NCI-H1048 (cell line): Measurements from ENCODE around the gene REN.

ENCODE experiments used
- DNase-seq: peaks from one replicate; lab custom pipeline; 2025; lab: John Stamatoyannopoulos, UW

The REN gene

DNA sequence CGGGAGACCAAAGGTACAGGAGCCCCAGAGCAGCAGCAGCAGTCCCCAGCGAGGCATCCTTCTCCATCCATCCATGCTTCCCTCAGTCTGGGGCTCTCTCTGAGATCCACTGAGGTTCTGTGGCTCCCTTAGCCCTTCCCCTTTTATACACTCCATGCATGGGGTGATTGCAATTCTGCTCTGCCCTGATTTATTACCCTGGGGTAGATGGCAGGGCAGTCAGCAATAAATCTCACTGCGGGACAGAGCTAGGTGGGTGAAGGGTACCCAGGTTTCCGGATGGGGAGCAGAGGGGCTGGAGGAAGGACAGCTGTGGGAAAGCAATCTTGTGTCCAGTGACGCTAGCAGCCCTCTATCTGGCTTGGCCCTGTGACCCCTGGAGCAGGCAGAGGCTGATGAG, at the start of gene REN:
TSS of gene REN (minus strand) at position 119 of the 400 bp plus-strand sequence. CDS start at position 75, 44 bp downstream.
- no peak for DNase-seq

DNA sequence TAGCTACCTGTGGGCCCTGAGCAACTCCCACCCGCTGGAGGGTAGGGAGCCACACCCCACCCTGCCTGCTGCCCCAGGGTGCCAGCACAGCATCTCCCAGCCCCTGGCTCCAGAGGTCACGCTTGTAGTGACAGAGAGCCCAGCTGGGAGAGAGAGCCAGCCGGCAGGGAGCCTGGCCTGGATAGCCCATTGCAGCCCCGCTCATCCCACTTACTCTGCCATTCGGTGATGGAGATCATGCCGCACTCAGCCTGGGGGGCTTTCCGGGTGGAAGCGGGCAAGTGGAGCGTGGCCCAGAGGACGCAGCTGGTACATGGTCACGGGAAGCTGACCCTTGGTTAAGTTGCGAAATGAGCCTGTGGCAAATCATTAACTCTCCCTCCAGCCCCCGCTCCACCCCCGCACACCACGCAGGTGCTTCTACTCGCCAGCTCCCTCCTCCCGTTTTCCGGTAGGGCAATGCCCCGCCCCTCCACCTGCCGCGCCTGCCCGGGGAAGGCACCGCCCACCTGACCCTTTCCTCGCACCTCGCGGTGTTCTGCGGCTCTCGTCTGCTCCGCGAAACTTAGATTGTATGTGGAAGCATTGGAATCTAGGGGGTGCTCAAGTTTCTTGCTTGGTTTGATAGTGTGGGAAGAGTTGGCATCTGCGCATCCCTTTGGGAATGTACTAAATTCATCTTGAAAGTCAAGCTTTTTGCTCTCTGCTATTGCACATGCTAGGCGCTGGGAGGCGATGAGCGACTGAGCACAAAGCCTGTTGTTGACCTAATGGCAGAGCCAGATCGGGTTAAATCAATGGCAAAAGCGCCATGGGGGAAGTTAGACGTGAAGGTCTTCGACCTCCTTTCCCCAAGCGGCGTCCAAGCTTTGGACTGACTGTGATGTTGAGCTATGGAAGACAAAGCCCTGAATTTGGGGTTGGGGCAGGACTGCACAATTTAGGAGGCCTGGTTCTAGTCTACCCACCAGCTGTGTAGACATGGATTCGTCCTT, 47.8 kb upstream of the REN start, which contains the start of gene GOLT1A:
TSS of gene GOLT1A (minus strand) at position 321 of the 995 bp plus-strand sequence. CDS start at position 239, 82 bp downstream.
- no peak for DNase-seq

DNA sequence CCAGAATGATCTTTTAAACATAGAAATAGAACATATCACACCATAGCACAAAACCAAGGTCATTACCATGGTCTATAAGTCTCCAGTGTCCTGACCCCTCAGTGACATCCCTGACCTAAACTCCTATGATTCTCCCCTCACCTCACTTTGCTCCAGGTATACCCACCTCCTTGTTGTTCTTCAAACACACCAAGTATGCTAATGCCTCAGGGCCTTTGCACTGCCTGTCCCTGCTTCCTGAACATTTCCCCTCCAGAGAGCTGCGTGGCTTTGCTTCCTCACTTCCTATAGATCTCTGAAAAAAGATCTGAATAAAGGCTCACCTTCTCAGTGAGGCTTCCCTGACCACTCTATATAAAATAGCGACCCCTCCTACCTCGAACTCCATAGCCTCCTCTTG, 46.6 kb upstream of the REN start:
- no peak for DNase-seq

DNA sequence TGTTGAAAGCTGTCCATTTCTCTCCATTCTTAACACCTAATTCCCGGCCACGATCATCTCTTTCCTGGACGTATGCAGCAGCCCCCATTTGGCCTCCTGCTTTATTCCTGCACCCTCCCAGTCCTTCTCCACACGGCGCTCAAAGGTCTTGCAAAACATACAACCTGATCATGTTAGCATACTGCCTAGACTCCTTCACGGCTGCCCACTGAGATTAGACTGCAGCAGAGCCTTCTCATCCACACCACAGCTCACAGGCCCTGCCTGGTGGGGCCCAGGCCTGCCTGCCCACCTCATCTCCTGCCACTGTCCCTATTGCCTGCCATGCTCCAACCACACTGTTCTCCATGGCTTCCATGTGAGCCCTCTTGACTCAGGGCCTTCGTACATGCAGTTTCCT, 44.9 kb upstream of the REN start:
- no peak for DNase-seq

DNA sequence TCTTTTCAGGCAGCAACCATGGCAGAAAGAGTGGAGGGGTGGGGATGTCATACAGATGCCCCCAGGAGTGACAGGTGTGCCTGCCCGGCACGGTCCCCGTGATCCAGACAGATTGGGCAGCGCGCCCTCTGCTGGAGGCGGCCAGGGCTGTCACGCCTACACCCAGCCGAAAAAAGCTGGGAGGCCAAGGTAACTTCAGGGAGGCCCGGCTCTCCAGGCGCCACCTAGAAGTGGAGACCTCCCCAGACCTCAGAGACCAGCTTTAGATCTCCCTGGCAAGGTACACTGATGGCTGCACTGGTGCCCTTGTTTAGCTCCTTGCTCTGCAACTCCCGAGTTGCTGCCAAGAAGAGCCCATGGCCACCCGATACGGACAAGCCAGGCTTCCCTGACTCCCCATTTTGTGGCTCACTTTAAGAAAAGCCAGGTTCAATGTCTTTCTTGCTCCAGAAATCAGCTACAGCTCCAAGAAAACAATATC, 41.0 kb upstream of the REN start:
- peak; percentile 25 for DNase-seq

DNA sequence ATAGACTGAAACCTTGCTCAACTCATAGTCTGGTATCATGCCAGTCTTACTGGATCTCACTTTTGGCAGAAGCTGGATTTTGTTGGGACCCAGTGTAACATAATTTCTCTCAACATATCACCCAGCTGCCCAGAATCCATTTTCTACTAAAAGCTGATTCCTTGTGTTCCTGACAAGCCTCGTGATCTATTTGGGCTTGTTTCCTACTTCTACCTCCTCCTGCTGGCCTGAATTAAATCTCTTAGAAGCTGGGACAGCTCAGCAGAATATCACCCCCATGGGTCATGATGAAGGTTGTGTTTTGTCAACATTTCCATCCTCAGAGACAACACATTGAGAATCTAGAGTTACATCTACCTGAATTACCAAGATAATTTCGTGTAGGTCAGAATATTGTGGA, 40.0 kb upstream of the REN start:
- no peak for DNase-seq

DNA sequence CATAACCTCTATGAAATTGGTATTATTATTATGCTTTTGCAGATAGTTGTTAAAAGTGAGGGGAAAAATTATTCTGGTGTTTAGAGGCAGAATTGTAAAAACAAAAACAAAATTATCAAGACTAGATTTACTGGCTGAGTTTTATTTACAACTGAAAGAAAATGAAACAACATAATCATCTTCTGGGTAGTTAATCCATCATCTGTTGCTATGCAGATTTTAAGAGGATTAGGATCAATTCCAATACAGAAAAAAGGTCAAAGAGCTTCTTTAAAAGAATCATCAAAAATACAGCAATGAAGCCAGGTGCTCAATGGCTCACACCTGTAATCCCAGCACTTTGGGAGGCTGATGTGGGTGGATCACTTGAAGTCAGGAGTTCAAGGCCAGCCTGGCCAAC, 39.3 kb upstream of the REN start:
- DNase-seq, result no peak

DNA sequence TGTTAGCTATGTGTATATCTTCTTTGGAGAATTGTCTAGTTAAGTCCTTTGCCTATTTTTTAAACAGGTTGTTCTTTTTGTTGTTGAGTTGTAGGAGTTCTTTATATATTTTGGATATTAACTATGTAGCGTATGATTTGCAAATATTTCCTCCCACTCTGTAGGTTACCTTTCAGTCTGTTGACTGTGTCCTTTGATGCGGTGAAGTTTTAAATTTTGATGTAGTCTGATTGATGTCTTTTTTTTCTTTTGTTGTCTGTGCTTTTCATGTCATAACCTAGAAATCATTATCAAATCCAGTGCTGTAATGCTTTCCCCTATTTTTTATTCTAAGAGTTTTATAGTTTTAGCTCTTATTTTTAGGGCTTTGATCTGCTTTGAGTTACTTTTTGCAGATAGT, 38.8 kb upstream of the REN start:
- no peak for DNase-seq

DNA sequence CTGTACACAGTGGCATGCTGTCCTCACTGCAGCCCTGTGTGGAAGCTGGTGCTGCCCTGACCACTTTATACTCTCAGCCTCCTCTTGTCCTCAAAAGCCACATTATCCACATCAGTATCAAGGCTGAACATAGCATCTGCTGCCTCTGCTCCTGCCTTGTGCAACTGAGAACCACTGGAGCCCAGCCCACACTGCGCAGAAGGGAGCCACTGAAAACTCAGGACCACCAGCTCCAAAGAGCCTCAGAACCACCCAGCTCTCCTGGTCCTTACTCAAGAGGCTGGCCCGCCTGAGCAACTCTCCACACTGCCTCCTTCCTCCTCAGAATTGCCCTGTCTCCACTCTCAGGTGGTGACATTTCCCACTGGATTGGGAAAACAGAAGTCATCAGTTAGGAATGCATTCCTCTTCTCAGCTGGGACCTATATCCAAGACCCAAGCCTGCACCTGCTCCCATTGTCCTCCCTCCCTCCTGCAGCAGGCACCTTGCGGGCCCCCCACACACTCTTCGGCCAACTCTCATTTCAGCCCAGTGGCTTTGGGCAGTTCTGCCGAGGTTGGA, 37.1 kb upstream of the REN start:
- DNase-seq, result no peak

DNA sequence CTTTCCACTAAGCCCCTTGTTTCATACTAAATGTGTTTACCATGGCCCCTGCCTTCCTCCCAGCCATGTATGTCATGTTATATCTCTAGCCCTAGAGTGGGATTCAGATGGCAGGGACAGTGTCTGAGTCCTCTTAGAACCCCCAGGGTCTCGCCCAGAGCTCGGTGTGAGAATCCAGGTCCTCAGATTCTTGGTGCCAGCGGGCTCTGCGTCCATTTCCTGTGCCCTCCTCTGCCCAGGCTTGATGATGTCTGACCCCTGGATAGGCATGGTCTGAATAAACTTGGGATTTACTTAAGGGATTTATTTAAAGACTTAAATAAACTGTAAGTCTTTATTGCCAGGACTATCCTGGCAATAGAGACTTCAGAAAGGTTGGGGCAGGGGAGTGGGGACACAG, 36.3 kb upstream of the REN start:
- no peak for DNase-seq

DNA sequence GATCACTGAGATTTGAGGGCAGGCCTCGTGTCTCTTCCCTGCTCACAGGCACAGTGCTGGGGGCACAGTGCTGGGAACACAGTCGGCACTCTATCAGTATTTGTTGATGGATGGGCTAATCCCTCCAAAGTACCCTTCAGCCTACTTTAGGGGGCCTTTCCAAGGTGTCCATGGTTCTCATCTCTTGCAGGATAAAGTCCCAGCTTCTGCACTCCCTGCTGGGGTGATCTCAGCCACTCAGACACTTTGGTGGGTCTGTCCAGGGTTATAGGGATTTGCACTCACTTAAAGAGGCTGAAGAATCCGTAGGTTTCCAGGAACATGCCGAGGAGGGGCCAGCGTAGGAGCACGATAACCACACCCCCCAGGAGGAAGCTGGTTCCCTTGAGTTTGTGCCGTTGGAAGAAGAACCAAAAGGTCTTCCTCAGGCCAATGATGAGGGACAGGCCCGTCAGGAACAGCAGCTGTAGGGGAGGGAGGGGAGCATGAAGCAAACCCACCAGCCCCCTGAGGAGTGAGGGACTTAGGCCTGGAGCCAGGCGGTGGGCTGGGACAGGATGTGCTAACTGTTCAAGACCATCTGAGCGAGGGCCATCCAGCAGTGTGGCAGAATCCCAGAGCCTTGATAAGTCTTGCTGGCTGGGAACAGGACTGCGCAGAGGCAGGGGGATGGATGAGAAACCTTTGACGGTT, 35.4 kb upstream of the REN start:
- no peak for DNase-seq

DNA sequence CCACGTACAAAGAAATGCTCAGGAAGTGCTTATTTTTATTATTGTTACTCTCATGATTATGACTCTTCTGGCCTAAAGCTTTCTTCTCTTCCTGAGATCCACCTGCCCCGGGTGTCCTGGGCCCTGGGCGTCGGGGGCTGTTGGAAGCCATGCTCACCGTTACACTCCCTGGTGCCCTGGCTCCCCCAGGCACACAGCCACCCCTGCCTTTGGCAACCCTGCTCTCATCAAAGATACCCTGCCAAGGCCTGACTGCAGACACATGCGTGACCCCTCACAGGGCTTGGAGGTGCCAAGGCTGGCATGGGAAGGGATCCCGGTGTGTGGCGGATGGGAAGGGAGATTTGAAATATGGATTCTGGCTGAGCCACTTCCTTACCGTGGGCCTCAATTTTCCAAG, 33.4 kb upstream of the REN start:
- DNase-seq, result no peak

DNA sequence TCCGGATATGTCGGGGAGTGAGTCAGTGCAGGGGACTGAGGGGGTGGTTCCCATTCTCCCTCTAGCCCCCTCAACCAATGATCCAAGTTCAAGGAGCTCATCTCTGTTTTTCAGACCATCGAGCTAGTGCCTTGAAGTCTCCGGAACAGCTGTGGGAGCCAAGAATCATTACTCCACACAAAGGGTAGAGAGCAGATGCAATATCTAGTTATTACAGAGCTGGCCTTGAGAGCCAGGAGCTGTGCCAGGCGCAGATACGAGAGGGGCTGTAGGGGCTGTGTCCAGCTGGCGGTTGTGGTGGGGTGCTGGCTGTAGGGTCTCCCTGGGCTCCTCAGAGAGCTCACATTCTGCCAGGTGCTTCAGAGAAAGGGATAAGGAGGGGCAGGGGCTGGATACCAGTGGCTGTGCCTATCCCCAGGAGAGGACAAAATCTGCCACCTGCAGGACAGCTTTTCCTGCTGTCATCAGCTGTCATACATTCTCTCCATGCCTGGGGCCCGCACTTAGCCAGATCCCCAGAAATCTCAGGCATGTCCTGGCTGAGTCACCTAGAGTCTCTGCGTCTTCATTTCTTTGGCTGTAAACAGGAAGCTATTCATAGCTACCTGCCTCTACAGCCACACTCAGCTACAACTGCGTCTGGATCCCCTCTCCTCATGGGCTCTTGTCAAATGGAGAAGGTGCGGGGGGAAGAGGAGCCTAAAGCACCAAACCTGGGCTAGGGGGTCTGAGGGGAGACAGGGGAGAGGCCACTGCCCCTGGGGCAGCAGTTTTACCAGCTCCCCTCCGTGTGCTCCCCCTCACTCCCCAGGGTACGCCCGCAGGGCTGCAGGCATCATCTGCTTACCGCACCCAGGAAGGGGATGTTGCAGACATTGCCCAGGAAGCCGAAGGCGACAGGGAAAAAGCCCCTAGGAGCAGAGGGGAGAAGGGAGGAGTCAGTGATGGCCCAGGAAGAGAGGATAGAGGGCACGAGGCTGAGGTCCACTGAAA, 32.5 kb upstream of the REN start:
- DNase-seq, result no peak

DNA sequence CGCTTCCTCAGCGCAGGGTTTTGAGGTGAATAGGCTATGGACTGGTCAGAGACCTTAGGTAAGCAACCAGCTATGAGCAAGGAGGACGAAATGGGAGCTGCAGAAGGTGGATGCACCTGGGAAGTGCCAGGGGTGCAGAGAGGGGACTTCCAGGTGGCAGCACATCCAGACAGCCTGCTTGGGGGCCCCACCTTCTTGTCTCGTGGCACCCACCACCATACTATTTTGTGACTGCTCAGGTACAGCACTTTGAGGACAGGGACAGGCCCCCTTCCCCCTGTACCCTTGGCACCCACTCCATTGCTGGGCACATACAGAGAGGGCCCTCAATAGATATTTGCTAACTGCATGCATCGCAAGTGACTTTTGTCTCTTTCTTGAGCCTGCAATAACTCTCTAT, 30.9 kb upstream of the REN start:
- DNase-seq, result no peak

DNA sequence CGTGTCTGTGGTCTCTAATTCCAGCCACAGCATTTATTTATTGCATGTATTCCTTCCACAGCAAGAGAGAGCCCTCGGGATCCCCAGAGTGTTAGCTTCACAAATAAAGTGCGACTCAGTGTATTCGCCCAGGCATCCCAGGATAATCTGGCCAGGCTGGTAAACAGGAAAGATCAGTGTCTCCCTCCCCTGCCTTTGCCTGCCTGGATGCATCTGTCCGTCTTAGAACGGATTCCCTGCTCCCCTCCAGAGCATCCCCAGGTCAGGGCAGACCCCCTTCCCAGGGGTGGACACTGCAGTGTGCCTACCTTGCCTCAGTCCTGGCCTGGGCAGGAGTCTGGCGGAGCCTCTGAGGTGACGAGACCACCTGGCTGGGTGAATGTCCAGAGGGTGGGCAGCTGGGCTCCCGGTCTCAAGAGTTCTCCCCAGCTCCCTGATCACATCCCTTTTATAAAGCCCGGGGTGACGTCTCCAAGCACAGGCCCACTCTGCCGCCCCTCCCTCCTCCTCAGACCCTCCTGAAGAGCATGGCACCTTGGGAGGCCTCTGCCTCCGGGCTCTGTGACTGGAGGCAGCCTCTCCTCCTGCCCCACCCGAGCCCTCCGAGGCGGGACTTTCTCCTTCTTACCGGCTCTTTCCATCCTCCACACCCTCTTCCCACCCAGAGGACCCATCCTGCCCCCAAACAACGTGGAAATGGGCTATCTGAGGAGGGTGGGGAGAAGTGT, 30.1 kb upstream of the REN start, which contains the start of gene KISS1:
TSS of gene KISS1 (minus strand) at position 424 of the 728 bp plus-strand sequence. CDS start 3,615 bp downstream, outside the sequence.
- no peak for DNase-seq

DNA sequence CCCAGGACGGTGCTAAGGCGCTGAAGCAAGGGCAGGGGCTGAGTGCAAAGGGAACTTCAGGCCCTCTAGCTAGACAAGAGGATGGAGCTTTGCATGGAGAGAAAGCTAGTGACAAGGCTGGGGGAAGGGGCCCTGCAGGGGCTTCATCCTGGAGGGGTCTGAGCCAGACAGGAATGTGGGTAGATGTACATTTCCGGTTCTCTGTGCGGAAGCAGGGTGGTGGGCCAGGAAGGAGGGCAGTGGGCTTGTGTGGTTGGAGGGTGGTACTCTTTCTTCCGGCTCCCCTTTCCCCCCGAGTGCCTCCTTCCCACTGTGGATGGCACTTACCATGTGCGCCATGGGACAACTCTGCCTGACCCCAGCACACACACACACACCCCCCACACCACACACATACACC, 28.6 kb upstream of the REN start:
- DNase-seq, result no peak

DNA sequence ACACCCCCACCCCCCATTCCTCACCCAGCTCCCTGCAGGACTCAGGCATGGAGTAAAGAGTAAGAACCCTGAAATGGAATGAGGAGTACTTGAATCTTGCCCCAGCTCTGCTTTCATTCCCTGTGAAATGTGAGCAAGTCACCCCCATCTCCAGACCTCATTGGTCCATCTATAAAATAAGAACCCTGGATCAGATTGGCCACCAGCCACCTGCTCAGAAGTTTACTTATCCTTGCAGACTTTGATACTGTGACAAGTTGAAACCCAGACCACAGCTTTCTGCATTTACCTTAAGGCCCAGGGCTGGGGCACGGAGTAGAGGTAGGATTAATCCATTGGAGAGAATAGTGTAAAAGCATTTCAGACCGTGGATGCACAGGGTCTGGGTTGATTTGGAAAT, 27.9 kb upstream of the REN start:
- DNase-seq, result no peak

DNA sequence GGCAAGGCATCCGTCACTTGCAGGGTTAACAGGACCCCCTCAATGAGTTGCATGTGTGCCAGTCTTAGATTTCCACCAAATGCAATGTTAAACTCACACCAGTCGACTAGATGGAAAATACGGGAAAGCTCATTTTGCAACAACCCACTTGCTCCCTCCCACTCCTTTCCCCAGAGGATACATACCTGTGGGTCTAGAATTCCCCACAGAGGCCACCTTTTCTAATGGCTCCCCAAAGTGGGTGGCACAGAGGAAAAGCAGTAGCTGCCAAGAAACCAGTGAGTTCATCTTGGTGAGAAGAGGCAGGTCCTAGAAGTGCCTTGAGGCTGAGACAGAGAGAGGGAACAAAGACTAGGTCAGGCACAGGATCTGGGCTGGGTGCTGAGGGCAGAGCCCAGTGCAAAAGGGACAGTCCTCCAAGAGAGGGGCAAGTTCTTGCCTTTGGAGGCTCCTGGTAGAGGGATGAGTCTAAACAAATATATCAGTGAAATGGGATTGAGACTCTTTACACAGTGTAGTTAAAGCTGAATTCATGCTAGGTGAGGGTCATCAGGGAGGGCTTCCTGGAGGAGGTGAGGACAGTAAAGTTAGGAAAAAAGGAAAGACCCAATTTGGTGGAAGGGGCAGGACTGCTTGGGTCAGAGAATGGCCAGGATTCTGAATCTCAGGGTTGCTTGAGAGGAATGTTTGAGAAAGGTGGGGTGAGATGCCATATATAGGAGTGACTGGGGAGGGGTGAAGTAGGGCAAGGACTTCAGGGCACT, 26.6 kb upstream of the REN start:
- DNase-seq, result no peak

DNA sequence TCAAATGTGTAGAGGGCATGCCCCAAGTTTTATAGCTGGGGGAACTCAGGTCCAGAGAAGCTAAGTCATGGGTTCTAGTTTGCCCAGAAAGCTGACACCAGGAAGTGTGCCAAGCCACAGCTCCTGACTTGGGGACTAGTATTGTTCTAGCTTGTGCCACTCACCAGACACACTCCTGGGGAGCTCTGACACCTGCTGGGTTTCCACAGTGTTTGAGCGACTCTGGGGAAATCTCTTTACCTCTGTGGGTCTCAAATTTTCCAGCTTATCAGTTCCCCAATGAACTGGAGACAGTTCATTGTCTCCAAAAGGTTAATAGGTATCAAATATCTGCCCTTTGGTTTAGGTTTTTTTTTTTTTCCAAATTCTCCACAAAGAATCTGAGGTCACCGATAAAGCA, 25.9 kb upstream of the REN start:
- DNase-seq, result no peak

DNA sequence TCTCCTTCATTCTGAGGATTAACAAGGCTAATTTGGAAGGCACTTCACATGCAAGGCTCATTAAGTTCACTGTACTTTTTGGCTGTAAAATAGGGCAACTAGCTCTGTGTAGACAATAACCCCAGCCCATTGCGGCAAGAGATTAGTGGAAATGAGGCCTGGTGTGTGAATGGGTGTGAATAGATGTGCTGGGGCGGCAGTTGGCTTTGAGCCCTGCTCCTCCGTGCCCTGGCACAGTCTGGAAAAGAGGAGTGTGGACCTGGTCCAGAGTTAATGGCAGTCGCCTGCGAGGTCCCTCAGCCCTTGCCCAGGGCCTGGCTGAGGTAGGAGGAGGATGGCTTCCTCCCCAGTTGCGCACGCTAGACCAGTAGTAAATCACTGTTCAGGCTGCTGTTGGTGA, 25.3 kb upstream of the REN start:
- DNase-seq, result no peak
